GM23338 (cell line): Measurements from ENCODE around the gene RRAS2.

Experiments used
- CREB1 ChIP-seq: fragments of 250-450 bp; sonication (Bioruptor Pico); IDR thresholded peaks from 2 replicates; pipeline ENCODE4 v1.5.0; 2020; ENCODE audit warnings: low read depth, mild to moderate bottlenecking, moderate library complexity
- EZH2 ChIP-seq: fragments of 200-600 bp; sonication (generic); IDR thresholded peaks from one replicate; pipeline ENCODE4 v1.8.0; 2017; ENCODE audit warnings: antibody characterized with exemption, mild to moderate bottlenecking, low read depth; ENCODE audit not compliant: unreplicated experiment
- EZH2phosphoT487 ChIP-seq: fragments of 200-600 bp; sonication (generic); IDR thresholded peaks from one replicate; pipeline ENCODE4 v1.8.1; 2018; ENCODE audit warnings: antibody characterized with exemption; ENCODE audit not compliant: unreplicated experiment
- JUNB ChIP-seq: IDR thresholded peaks from one replicate; pipeline ENCODE4 v1.6.1; 2016; ENCODE audit warnings: antibody characterized with exemption; ENCODE audit not compliant: unreplicated experiment
- NANOG ChIP-seq: IDR thresholded peaks from 2 replicates; pipeline ENCODE4 v1.6.1; 2016; ENCODE audit warnings: antibody characterized with exemption, borderline replicate concordance
- POLR2AphosphoS5 ChIP-seq: IDR thresholded peaks from 2 replicates; pipeline ENCODE4 v1.6.1; 2016; ENCODE audit warnings: antibody characterized with exemption, low read depth
- REST ChIP-seq: IDR thresholded peaks from one replicate; pipeline ENCODE4 v1.6.1; 2018; ENCODE audit warnings: antibody characterized with exemption; ENCODE audit not compliant: unreplicated experiment
- STAT1 ChIP-seq: IDR thresholded peaks from one replicate; pipeline ENCODE4 v1.6.1; 2016; ENCODE audit warnings: antibody characterized with exemption; ENCODE audit not compliant: unreplicated experiment
- ZNF114 ChIP-seq: fragments of 250-450 bp; sonication (Bioruptor Pico); IDR thresholded peaks from 2 replicates; pipeline ENCODE4 v1.5.0; 2020; ENCODE audit warnings: mild to moderate bottlenecking, moderate library complexity
- ZNF331 ChIP-seq: fragments of 250-450 bp; sonication (Bioruptor Pico); IDR thresholded peaks from 2 replicates; pipeline ENCODE4 v1.5.0; 2020; ENCODE audit warnings: low read depth, mild to moderate bottlenecking, moderate library complexity
- ZNF462 ChIP-seq: fragments of 250-450 bp; sonication (Bioruptor Pico); IDR thresholded peaks from 2 replicates; pipeline ENCODE4 v1.5.0; 2020; ENCODE audit warnings: mild to moderate bottlenecking, moderate library complexity
- TF ChIP-seq, protein P1 (sequence below), 2 experiments: fragments of 200-600 bp in 1 of 2; sonication (generic) in 1 of 2; conservative IDR thresholded peaks; 2 replicates each; pipeline versions ENCODE4 v1.5.1 to v1.6.1; 2016 to 2017; ENCODE audit warnings: antibody characterized with exemption in 2 of 2, low read depth in 2 of 2, mild to moderate bottlenecking in 2 of 2, moderate library complexity in 1 of 2
- TF ChIP-seq, protein P2 (sequence below): IDR thresholded peaks from 2 replicates; pipeline ENCODE4 v1.6.1; 2016; ENCODE audit warnings: antibody characterized with exemption

GRCh38 chr11:14327116-14327515 lies 31.9 kb downstream of the RRAS2 start:
- TF ChIP-seq POLR2AphosphoS5: no peak
- no peak for TF ChIP-seq JUNB
- TF ChIP-seq, protein P1, sequence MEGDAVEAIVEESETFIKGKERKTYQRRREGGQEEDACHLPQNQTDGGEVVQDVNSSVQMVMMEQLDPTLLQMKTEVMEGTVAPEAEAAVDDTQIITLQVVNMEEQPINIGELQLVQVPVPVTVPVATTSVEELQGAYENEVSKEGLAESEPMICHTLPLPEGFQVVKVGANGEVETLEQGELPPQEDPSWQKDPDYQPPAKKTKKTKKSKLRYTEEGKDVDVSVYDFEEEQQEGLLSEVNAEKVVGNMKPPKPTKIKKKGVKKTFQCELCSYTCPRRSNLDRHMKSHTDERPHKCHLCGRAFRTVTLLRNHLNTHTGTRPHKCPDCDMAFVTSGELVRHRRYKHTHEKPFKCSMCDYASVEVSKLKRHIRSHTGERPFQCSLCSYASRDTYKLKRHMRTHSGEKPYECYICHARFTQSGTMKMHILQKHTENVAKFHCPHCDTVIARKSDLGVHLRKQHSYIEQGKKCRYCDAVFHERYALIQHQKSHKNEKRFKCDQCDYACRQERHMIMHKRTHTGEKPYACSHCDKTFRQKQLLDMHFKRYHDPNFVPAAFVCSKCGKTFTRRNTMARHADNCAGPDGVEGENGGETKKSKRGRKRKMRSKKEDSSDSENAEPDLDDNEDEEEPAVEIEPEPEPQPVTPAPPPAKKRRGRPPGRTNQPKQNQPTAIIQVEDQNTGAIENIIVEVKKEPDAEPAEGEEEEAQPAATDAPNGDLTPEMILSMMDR (conservative IDR thresholded peaks at IDR 0.05; ENCODE audit: low read depth in 2 of 2): no peak
- no peak for TF ChIP-seq EZH2
- no peak for TF ChIP-seq ZNF114 (CRISPR knock-in tag)
- no peak for TF ChIP-seq EZH2phosphoT487
- no peak for TF ChIP-seq STAT1
- no peak for TF ChIP-seq NANOG
- TF ChIP-seq ZNF331 (CRISPR knock-in tag): no peak
- TF ChIP-seq, protein P2, sequence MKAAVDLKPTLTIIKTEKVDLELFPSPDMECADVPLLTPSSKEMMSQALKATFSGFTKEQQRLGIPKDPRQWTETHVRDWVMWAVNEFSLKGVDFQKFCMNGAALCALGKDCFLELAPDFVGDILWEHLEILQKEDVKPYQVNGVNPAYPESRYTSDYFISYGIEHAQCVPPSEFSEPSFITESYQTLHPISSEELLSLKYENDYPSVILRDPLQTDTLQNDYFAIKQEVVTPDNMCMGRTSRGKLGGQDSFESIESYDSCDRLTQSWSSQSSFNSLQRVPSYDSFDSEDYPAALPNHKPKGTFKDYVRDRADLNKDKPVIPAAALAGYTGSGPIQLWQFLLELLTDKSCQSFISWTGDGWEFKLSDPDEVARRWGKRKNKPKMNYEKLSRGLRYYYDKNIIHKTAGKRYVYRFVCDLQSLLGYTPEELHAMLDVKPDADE: no peak
- no peak for TF ChIP-seq REST
- TF ChIP-seq CREB1 (CRISPR knock-in tag): no peak
- TF ChIP-seq ZNF462 (CRISPR knock-in tag): no peak
